Sigmoid colon (tissue), 7 donors: ENCODE data around the gene RASGRP2. TPM values are rescaled to one million over a fixed set of nuclear protein-coding genes. Genes with fewer than 3 reads are reported as not detected.

ENCODE experiments used
- DNase-seq: peaks from one replicate; pipeline ENCODE4 v3.0.0-alpha.2; 2019
- H3K27ac ChIP-seq, 4 donors: fragments of 200-600 bp; sonication (generic); one replicate each; pipeline ENCODE4 v1.5.1; 2016 to 2019; ENCODE audit warnings: mild to moderate bottlenecking in 1 of 4
- H3K27me3 ChIP-seq, 3 donors: fragments of 200-600 bp; sonication (generic); one replicate each; pipeline ENCODE4 v1.5.1; 2019; ENCODE audit warnings: mild to moderate bottlenecking in 1 of 3
- H3K36me3 ChIP-seq, 4 donors: fragments of 200-600 bp; sonication (generic); one replicate each; pipeline ENCODE4 v1.5.1; 2016 to 2019
- H3K4me1 ChIP-seq, 4 donors: fragments of 200-600 bp; sonication (generic); one replicate each; pipeline ENCODE4 v1.5.1; 2017 to 2019
- H3K4me3 ChIP-seq, 4 donors: fragments of 200-600 bp; sonication (generic); one replicate each; pipeline ENCODE4 v1.5.1; 2017 to 2019; ENCODE audit warnings: mild to moderate bottlenecking in 2 of 4, moderate library complexity in 1 of 4
- H3K9me3 ChIP-seq, 4 donors: fragments of 200-600 bp in 3 of 4; sonication (generic) in 3 of 4; one replicate each; pipeline versions ENCODE4 v1.5.1 to v1.6.1; 2013 to 2019
- CTCF ChIP-seq, 4 experiments: fragments of 450-650 bp in 3 of 4; fragments of 200-600 bp in 1 of 4; IDR thresholded peaks; one replicate each; pipeline ENCODE4 v1.5.1; 2016 to 2019; ENCODE audit warnings: antibody characterized with exemption in 4 of 4, mild to moderate bottlenecking in 3 of 4, moderate library complexity in 2 of 4
- EP300 ChIP-seq, 4 donors: sonication (generic); formaldehyde crosslinking; IDR thresholded peaks; one replicate each; pipeline ENCODE4 v1.6.1; 2017; ENCODE audit warnings: antibody characterized with exemption in 4 of 4
- POLR2A ChIP-seq, 2 donors: fragments of 450-650 bp; IDR thresholded peaks; one replicate each; pipeline ENCODE4 v1.6.1; 2016; ENCODE audit warnings: antibody characterized with exemption in 2 of 2, mild to moderate bottlenecking in 2 of 2, moderate library complexity in 2 of 2
- POLR2AphosphoS5 ChIP-seq, 4 donors: sonication (generic); formaldehyde crosslinking; IDR thresholded peaks; one replicate each; pipeline ENCODE4 v1.6.1; 2017; ENCODE audit warnings: antibody characterized with exemption in 4 of 4
- WGBS, 2 donors: extraction: QIAGEN DNeasy Blood & Tissue Kit; methylation state at CpG; one replicate each; pipeline ENCODE4 v1.1.7; 2013; 5-methylcytosine and 5-hydroxymethylcytosine counted together
- intact Hi-C: fragments of 100-400 bp; cut with DNase I; formaldehyde crosslinking; loops from one replicate; pipeline ENCODE4 v1.15.1; 2023
- polyA plus RNA-seq, 3 donors: library from polyadenylated mRNA; stranded (reverse); fragments of 200-250 nt; gene quantifications; one replicate each; pipeline ENCODE4 v1.2.3, GENCODE V29; 2013
- total RNA-seq, 4 donors: library from RNA; depleted of rRNA; stranded (reverse); fragments of >200 nt; gene quantifications; one replicate each; pipeline ENCODE4 v1.1.0, GENCODE V29; 2016
- donor health status: healthy with polysubstance abuse.
- donor health status: Bipolar disorder and iron deficiency.
- donor health status: healthy.

Gene RASGRP2
- total and polyA plus RNA-seq, 7 donors = 2.1 to 101 (median 27.2) TPM

DNA sequence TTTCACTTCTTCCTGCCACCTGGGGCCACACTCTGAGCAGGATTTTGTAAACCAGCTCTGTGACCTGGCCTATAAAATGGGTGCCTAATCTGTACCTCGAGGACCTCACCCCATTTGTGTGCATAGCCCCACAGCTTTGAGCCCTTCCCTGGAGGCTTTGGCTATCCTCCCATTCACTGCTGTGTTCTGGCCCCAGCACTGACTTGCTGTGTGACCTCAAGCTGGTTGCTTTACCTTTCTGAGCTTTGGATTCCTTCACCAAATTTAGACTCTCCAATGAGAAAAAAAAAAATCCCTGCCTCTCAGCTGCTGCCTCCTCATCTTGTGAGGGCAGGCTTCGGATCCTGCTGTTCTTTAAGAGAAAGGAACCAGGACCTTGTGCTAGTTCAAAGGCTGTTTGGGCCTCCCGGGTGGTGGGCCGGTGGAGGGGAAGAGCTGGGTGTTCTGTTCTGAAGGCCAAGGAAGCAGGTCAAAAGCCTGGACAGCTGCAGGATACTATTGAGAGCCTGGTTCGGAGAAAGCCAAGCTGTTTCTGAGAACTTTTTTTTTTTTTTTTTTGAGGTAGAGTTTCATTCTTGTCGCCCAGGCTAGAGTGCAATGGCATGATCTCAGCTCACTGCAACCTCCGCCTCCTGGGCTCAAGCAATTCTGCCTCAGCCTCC, 16.9 kb upstream of the RASGRP2 start:
- peaks cover 16 to 30% (median 25%) of the 10 kb centered on the region in 4 donors for H3K36me3 ChIP-seq
- peak overlapping the region; percentile 81 to 88 (median 84) for H3K27ac ChIP-seq
- H3K9me3 ChIP-seq = no peaks in the 10 kb centered on the region
- peak; percentile 66 for DNase-seq
- WGBS, 2 donors = 64 to 66% methylated on average over 7 of the region's 7 CpGs
- intact Hi-C loops = no loop called here
- TF ChIP-seq CTCF (IDR thresholded peaks at IDR 0.05) = no peak
- no peak for TF ChIP-seq POLR2A (IDR thresholded peaks at IDR 0.05)
- peak in 2 of 4 donors; percentile 40 to 42 for TF ChIP-seq POLR2AphosphoS5 (IDR thresholded peaks at IDR 0.05)
- H3K4me1 ChIP-seq = peaks cover 0 to 78% (median 71%) of the 10 kb centered on the region in 4 donors
- H3K4me3 ChIP-seq = no peak overlapping the region
- no peaks in the 10 kb centered on the region for H3K27me3 ChIP-seq

DNA sequence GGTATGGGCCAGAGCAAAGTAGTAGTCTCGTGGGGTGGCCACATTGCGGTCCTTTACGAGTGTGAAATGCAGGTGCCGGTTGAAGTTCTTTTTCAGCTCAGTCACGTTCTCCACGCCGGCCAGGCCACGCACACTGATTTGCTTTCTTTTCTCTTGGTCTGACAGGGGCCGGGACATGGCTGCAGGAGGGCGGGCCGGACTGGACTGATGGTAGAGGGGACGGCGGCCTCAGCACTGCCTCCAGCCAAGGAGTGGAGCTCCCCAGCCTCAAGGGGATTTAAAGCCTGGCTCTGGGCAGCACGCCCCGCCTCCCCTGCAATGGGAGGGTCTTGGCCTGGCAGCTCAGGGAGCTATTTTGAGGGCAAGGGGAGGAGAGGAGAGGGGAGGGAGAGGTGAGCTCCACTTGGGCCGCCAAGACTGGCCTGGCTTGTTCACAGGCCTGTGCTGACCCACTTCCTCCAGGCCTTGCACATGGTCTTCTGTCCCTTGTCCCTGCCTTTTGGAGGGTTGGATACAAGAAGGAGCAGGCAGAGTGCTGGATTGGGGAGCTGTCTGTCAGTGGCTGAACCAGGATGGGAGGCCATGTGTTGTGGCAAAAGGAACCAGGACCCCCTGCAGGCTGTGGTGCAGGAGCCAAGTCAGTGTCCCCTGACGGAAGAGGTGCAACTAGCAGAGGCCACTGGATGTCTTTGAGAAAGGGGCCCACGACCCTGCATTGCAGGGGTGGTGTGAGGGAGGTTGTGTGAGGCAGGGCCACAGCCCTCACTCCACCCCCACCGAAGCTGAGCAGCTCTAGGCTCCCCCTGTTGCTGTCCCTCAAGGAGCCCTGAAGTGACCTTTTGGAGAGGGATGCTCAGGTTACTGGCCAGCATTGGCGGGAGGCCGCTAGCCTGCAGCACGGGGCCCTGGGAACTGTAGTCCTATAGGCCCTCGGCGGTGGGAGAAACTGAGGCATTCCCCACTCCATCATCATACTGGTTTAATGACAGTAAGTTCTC, 16.1 kb upstream of the RASGRP2 start, which contains the start of gene PYGM:
PYGM (minus strand) TSS at position 253 of the 998 bp plus-strand sequence; CDS start at position 177, 76 bp downstream.
- no peaks in the 10 kb centered on the region for H3K27me3 ChIP-seq
- H3K9me3 ChIP-seq = no peaks in the 10 kb centered on the region
- intact Hi-C loops = no loop called here
- H3K4me3 ChIP-seq = peak within 1 kb of the TSS; percentile 0 to 49 (median 41)
- peak; percentile 93 for DNase-seq
- WGBS, 2 donors = 71 to 74% methylated on average over 24 of the region's 24 CpGs
- H3K27ac ChIP-seq = peak within 1 kb of the TSS; percentile 81 to 88 (median 84)
- TF ChIP-seq POLR2AphosphoS5 (IDR thresholded peaks at IDR 0.05) (peak; percentile 37 to 88 (median 74)), POLR2A (IDR thresholded peaks at IDR 0.05) (peak; percentile 37 to 44), CTCF (IDR thresholded peaks at IDR 0.05) (no peak), EP300 (IDR thresholded peaks at IDR 0.05) (no peak)
- peaks cover 0 to 70% (median 69%) of the 10 kb centered on the region in 4 donors for H3K4me1 ChIP-seq
- peaks cover 8 to 21% (median 16%) of the 10 kb centered on the region in 4 donors for H3K36me3 ChIP-seq

- peak overlapping the region; percentile 0 to 49 (median 41) for H3K4me3 ChIP-seq
- no peaks in the 10 kb centered on the region for H3K27me3 ChIP-seq
- 76 to 78% methylated on average over 21 of the region's 21 CpGs for WGBS, 2 donors
- DNase-seq = peak; percentile 75
- H3K36me3 ChIP-seq = peaks cover 0 to 21% (median 12%) of the 10 kb centered on the region in 4 donors
- peak overlapping the region; percentile 81 to 88 (median 84) for H3K27ac ChIP-seq
- intact Hi-C loops = no loop called here
- H3K4me1 ChIP-seq = peaks cover 0 to 62% (median 61%) of the 10 kb centered on the region in 4 donors
- TF ChIP-seq POLR2AphosphoS5 (IDR thresholded peaks at IDR 0.05) (no peak), POLR2A (IDR thresholded peaks at IDR 0.05) (no peak), EP300 (IDR thresholded peaks at IDR 0.05) (no peak), CTCF (IDR thresholded peaks at IDR 0.05) (no peak)
- H3K9me3 ChIP-seq = no peaks in the 10 kb centered on the region
These were observed 15.3 kb upstream of the RASGRP2 start for GRCh38 chr11:64759131-64759721.

GRCh38 chr11:64758330-64759079, 14.6 kb upstream of the RASGRP2 start:
- H3K27ac ChIP-seq = peak overlapping the region; percentile 81 to 88 (median 84)
- intact Hi-C loops = no loop called here
- DNase-seq = peak; percentile 65
- TF ChIP-seq EP300 (IDR thresholded peaks at IDR 0.05) (no peak), POLR2AphosphoS5 (IDR thresholded peaks at IDR 0.05) (no peak), POLR2A (IDR thresholded peaks at IDR 0.05) (no peak), CTCF (IDR thresholded peaks at IDR 0.05) (no peak)
- H3K27me3 ChIP-seq = no peaks in the 10 kb centered on the region
- peaks cover 0 to 55% (median 53%) of the 10 kb centered on the region in 4 donors for H3K4me1 ChIP-seq
- H3K4me3 ChIP-seq = peak overlapping the region in 3 of 4 donors; percentile 40 to 49 (median 42)
- H3K36me3 ChIP-seq = peaks cover 0 to 20% (median 10%) of the 10 kb centered on the region in 4 donors
- no peaks in the 10 kb centered on the region for H3K9me3 ChIP-seq
- WGBS, 2 donors = 87 to 93% methylated on average over 15 of the region's 15 CpGs
